ENCODE results near the gene SPECC1.
A peak's percentile ranks its signal among the peaks of the same experiment; 100 is the strongest.
"Not testable (repeated sequence)": the region's sequence is repeated elsewhere in the genome, so short reads cannot be mapped to it uniquely, and the experiment has no call there.

Gene SPECC1

DNA sequence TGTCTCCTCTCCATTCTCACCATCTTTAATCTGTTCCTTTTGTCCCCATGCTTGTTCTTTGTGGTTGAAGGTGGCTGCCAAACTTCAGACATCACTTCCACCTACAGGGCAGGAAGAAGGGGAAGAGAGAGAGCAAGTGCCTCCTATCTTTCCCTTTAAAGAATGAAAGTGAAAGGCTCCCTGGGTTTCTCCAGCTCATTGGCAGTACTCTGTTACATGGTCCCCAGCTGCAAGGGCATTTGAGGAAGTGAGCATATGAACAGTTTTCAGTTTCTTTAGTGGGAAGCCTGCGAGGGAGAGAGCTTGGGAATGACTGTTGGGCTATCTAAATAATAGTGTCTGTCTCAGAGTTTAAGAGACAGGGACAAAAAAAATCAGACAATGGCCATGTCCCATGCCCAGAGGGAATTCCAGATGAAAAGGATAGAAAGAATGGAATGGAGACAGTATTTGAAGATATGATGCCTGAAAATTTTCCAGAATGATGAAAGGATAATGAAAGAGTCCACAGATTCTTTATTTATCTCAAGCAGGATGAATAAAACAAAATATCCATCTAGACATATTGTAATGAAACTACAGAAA lies 298.3 kb downstream of the SPECC1 start:
- no peak overlapping the region for H3K27ac ChIP-seq (ENCODE audit: insufficient read depth, low read length, poor library complexity, severe bottlenecking)
- DNase-seq: no peak
- no peaks in the 10 kb centered on the region for H3K4me1 ChIP-seq (ENCODE audit: control insufficient read depth, insufficient read depth, low read length, poor library complexity, severe bottlenecking)
- H3K27me3 ChIP-seq (replicated peaks; ENCODE audit: control insufficient read depth, insufficient read depth, low read length, poor library complexity, severe bottlenecking): no peaks in the 10 kb centered on the region
- H3K4me3 ChIP-seq (ENCODE audit: insufficient read depth, low read depth, low read length, poor library complexity, severe bottlenecking): no peak overlapping the region
- no peaks in the 10 kb centered on the region for H3K36me3 ChIP-seq (ENCODE audit: control insufficient read depth, insufficient read depth, low read length)
- H3K9me3 ChIP-seq (ENCODE audit: control insufficient read depth, low read length): peaks cover 3% of the 10 kb centered on the region

- DNase-seq: no peak
- H3K36me3 ChIP-seq (ENCODE audit: control insufficient read depth, insufficient read depth, low read length): no peaks in the 10 kb centered on the region
- H3K9me3 ChIP-seq (ENCODE audit: control insufficient read depth, low read length): peaks cover 3% of the 10 kb centered on the region
- no peaks in the 10 kb centered on the region for H3K4me1 ChIP-seq (ENCODE audit: control insufficient read depth, insufficient read depth, low read length, poor library complexity, severe bottlenecking)
- H3K27ac ChIP-seq (ENCODE audit: insufficient read depth, low read length, poor library complexity, severe bottlenecking): no peak overlapping the region
- no peaks in the 10 kb centered on the region for H3K27me3 ChIP-seq (replicated peaks; ENCODE audit: control insufficient read depth, insufficient read depth, low read length, poor library complexity, severe bottlenecking)
- no peak overlapping the region for H3K4me3 ChIP-seq (ENCODE audit: insufficient read depth, low read depth, low read length, poor library complexity, severe bottlenecking)
Observed at GRCh38 chr17:20310481-20310880, 301.3 kb downstream of the SPECC1 start.

DNA sequence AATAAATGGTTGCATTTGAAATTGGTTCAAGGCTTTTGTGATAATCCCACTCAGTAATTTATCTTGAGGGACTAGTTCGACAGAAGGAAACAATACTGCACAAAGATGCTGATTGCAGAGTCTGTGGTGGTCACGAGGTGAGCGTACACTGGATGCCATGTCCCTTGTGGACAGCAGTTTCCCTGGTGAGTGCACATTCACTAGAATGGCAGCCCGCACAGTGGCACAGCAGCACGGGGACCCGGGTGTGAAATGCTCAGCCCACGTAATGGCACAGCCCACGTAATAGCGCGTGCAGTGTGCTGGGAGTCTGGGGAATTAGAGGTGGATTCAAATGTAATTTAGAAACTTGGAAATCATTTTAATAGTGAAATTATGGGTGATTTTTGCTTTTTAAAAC lies 304.1 kb downstream of the SPECC1 start:
- Histone ChIP-seq H3K27me3 (replicated peaks; ENCODE audit: control insufficient read depth, insufficient read depth, low read length, poor library complexity, severe bottlenecking) (no peaks in the 10 kb centered on the region), H3K4me1 (ENCODE audit: control insufficient read depth, insufficient read depth, low read length, poor library complexity, severe bottlenecking) (no peaks in the 10 kb centered on the region), H3K36me3 (ENCODE audit: control insufficient read depth, insufficient read depth, low read length) (no peaks in the 10 kb centered on the region), H3K27ac (ENCODE audit: insufficient read depth, low read length, poor library complexity, severe bottlenecking) (no peak overlapping the region), H3K4me3 (ENCODE audit: insufficient read depth, low read depth, low read length, poor library complexity, severe bottlenecking) (no peak overlapping the region), H3K9me3 (ENCODE audit: control insufficient read depth, low read length) (no peaks in the 10 kb centered on the region)
- no peak for DNase-seq

- Histone ChIP-seq H3K4me1 (ENCODE audit: control insufficient read depth, insufficient read depth, low read length, poor library complexity, severe bottlenecking) (no peaks in the 10 kb centered on the region), H3K27ac (ENCODE audit: insufficient read depth, low read length, poor library complexity, severe bottlenecking) (no peak overlapping the region), H3K9me3 (ENCODE audit: control insufficient read depth, low read length) (no peaks in the 10 kb centered on the region), H3K27me3 (replicated peaks; ENCODE audit: control insufficient read depth, insufficient read depth, low read length, poor library complexity, severe bottlenecking) (no peaks in the 10 kb centered on the region), H3K36me3 (ENCODE audit: control insufficient read depth, insufficient read depth, low read length) (no peaks in the 10 kb centered on the region), H3K4me3 (ENCODE audit: insufficient read depth, low read depth, low read length, poor library complexity, severe bottlenecking) (no peak overlapping the region)
- no peak for DNase-seq
Observed at GRCh38 chr17:20313891-20314290, 304.7 kb downstream of the SPECC1 start.

DNA sequence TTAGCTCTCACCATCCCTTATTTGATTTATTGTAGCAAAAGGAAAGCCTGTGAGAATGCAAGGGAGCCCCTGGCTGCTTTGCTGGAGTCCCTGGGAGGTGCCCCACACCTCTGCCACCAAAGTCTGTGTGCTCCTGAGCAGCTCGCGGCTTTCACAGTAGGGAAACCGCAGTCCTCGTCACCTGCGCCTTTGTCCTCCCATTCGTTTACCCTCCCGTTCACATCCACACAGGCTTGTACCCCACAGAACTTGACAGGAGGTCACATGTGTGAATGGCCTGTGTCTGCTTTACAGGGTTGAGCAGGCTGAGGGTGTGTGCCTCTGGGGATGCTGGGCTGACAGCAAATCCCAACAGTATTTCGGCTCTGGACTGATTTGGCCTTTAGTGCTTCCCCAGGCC lies 305.7 kb downstream of the SPECC1 start:
- no peak overlapping the region for H3K4me3 ChIP-seq (ENCODE audit: insufficient read depth, low read depth, low read length, poor library complexity, severe bottlenecking)
- no peaks in the 10 kb centered on the region for H3K36me3 ChIP-seq (ENCODE audit: control insufficient read depth, insufficient read depth, low read length)
- no peak overlapping the region for H3K27ac ChIP-seq (ENCODE audit: insufficient read depth, low read length, poor library complexity, severe bottlenecking)
- no peak for DNase-seq
- H3K4me1 ChIP-seq (ENCODE audit: control insufficient read depth, insufficient read depth, low read length, poor library complexity, severe bottlenecking): no peaks in the 10 kb centered on the region
- no peaks in the 10 kb centered on the region for H3K27me3 ChIP-seq (replicated peaks; ENCODE audit: control insufficient read depth, insufficient read depth, low read length, poor library complexity, severe bottlenecking)
- no peaks in the 10 kb centered on the region for H3K9me3 ChIP-seq (ENCODE audit: control insufficient read depth, low read length)

GRCh38 chr17:20315311-20315710 lies 306.2 kb downstream of the SPECC1 start:
- H3K36me3 ChIP-seq (ENCODE audit: control insufficient read depth, insufficient read depth, low read length): no peaks in the 10 kb centered on the region

GRCh38 chr17:20315821-20316220 lies 306.7 kb downstream of the SPECC1 start:
- H3K27ac ChIP-seq (ENCODE audit: insufficient read depth, low read length, poor library complexity, severe bottlenecking): no peak overlapping the region

More at GRCh38 chr17:20315311-20315710, 306.2 kb downstream of the SPECC1 start:
- Histone ChIP-seq H3K27me3 (replicated peaks; ENCODE audit: control insufficient read depth, insufficient read depth, low read length, poor library complexity, severe bottlenecking) (no peaks in the 10 kb centered on the region), H3K4me1 (ENCODE audit: control insufficient read depth, insufficient read depth, low read length, poor library complexity, severe bottlenecking) (no peaks in the 10 kb centered on the region), H3K4me3 (ENCODE audit: insufficient read depth, low read depth, low read length, poor library complexity, severe bottlenecking) (no peak overlapping the region), H3K27ac (ENCODE audit: insufficient read depth, low read length, poor library complexity, severe bottlenecking) (no peak overlapping the region), H3K9me3 (ENCODE audit: control insufficient read depth, low read length) (no peaks in the 10 kb centered on the region)
- DNase-seq: no peak

DNA sequence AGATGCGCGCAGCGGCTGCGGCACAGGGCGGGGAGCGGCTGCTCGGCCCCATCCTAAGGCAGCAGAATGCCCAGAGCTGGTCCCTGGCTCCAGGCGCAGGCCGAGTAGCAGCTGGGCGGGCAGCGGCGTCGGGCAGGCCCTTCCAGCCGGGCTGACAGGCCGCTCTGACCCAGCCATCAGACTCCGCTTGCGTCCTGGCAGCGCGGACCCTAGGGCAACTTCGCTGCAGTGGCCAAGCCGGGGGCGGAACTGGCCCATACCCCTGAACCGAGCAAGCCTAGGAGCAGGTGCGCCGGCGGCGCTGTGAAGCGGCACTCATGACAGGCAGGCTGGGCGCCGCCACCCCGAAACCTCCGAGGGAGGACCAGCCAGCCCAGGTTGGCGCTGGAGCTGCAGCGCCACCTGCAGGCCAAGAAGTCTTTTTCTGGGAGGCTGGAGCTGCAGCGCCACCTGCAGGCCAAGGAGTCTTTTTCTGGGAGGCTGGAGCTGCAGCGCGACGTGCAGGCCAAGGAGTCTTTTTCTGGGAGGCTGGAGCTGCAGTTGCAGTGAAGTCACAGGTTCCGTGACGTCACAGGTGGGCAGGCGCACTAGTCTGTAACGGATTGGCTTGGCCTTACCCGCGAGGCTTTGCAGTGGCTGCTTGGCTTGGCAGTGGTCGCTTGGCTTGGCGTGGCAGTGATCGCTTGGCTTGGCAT lies 311.5 kb downstream of the SPECC1 start:
- not testable (repeated sequence) for H3K4me3 ChIP-seq (ENCODE audit: insufficient read depth, low read depth, low read length, poor library complexity, severe bottlenecking); H3K27me3 ChIP-seq (replicated peaks; ENCODE audit: control insufficient read depth, insufficient read depth, low read length, poor library complexity, severe bottlenecking); H3K4me1 ChIP-seq (ENCODE audit: control insufficient read depth, insufficient read depth, low read length, poor library complexity, severe bottlenecking); H3K36me3 ChIP-seq (ENCODE audit: control insufficient read depth, insufficient read depth, low read length); H3K9me3 ChIP-seq (ENCODE audit: control insufficient read depth, low read length); H3K27ac ChIP-seq (ENCODE audit: insufficient read depth, low read length, poor library complexity, severe bottlenecking)
- DNase-seq: peak; percentile 44 to 63 (median 61)

More at GRCh38 chr17:20315821-20316220, 306.7 kb downstream of the SPECC1 start:
- no peaks in the 10 kb centered on the region for H3K27me3 ChIP-seq (replicated peaks; ENCODE audit: control insufficient read depth, insufficient read depth, low read length, poor library complexity, severe bottlenecking)
- DNase-seq: no peak
- no peak overlapping the region for H3K4me3 ChIP-seq (ENCODE audit: insufficient read depth, low read depth, low read length, poor library complexity, severe bottlenecking)
- no peaks in the 10 kb centered on the region for H3K4me1 ChIP-seq (ENCODE audit: control insufficient read depth, insufficient read depth, low read length, poor library complexity, severe bottlenecking)
- H3K9me3 ChIP-seq (ENCODE audit: control insufficient read depth, low read length): no peaks in the 10 kb centered on the region
- H3K36me3 ChIP-seq (ENCODE audit: control insufficient read depth, insufficient read depth, low read length): no peaks in the 10 kb centered on the region

- not testable (repeated sequence) for H3K36me3 ChIP-seq (ENCODE audit: control insufficient read depth, insufficient read depth, low read length); DNase-seq; H3K4me1 ChIP-seq (ENCODE audit: control insufficient read depth, insufficient read depth, low read length, poor library complexity, severe bottlenecking); H3K9me3 ChIP-seq (ENCODE audit: control insufficient read depth, low read length); H3K27ac ChIP-seq (ENCODE audit: insufficient read depth, low read length, poor library complexity, severe bottlenecking); H3K4me3 ChIP-seq (ENCODE audit: insufficient read depth, low read depth, low read length, poor library complexity, severe bottlenecking); H3K27me3 ChIP-seq (replicated peaks; ENCODE audit: control insufficient read depth, insufficient read depth, low read length, poor library complexity, severe bottlenecking)
Observed at GRCh38 chr17:20321357-20321756, 312.2 kb downstream of the SPECC1 start.

GRCh38 chr17:20327739-20328138 lies 318.6 kb downstream of the SPECC1 start:
- H3K27ac ChIP-seq (ENCODE audit: insufficient read depth, low read length, poor library complexity, severe bottlenecking); H3K9me3 ChIP-seq (ENCODE audit: control insufficient read depth, low read length); DNase-seq; H3K36me3 ChIP-seq (ENCODE audit: control insufficient read depth, insufficient read depth, low read length); H3K27me3 ChIP-seq (replicated peaks; ENCODE audit: control insufficient read depth, insufficient read depth, low read length, poor library complexity, severe bottlenecking); H3K4me1 ChIP-seq (ENCODE audit: control insufficient read depth, insufficient read depth, low read length, poor library complexity, severe bottlenecking); H3K4me3 ChIP-seq (ENCODE audit: insufficient read depth, low read depth, low read length, poor library complexity, severe bottlenecking): not testable (repeated sequence)
